Endothelial cell of umbilical vein (primary cell): Measurements from ENCODE around the gene GAA. TPM values are rescaled to one million over a fixed set of nuclear protein-coding genes. Genes with fewer than 3 reads are reported as not detected.

Source experiments
- BruUV-seq: library from RNA; stranded (reverse); fragments of 400-500 nt; replicated peaks from 2 replicates; lab custom pipeline; 2021; lab: Mats Ljungman, UMichigan
- CTCF ChIA-PET: fragments of 300-600, 350-600 bp; sonication (Branson Sonifier 250); formaldehyde crosslinking; loops from one replicate; lab custom pipeline; 2021; ENCODE audit warnings: antibody characterized with exemption, inconsistent platforms; lab: Charles Lee
- POLR2A ChIA-PET: fragments of 300-600, 350-600 bp; sonication (Branson Sonifier 250); formaldehyde crosslinking; loops from one replicate; lab custom pipeline; 2021; ENCODE audit warnings: antibody characterized with exemption, inconsistent platforms; lab: Charles Lee
- DNase-seq: peaks from one replicate; pipeline ENCODE4 v3.0.0-alpha.2; 2011; ENCODE audit warnings: low read depth, low spot score
- FAIRE-seq: peaks from 2 replicates; lab custom pipeline; 2011; peaks lifted over from hg19 to GRCh38; lab: Jason Lieb, UNC
- H2AFZ ChIP-seq: 2 replicates; pipeline ENCODE4 v1.6.0; 2012; ENCODE audit warnings: low read depth, low read length, control low read depth, inconsistent platforms
- H3K27ac ChIP-seq: 2 replicates; pipeline ENCODE4 v1.5.1; 2011; ENCODE audit warnings: low read depth, mild to moderate bottlenecking, control low read depth, low read length, moderate library complexity; ENCODE audit not compliant: insufficient read depth
- H3K27me3 ChIP-seq, 2 experiments: 2 replicates each; pipeline versions ENCODE4 v1.6.0 to v1.6.1; 2011; ENCODE audit warnings: low read length in 2 of 2, mixed read lengths in 1 of 2; ENCODE audit not compliant: control insufficient read depth in 2 of 2, insufficient read depth in 2 of 2
- H3K36me3 ChIP-seq, 2 experiments: 2 replicates in 1 of 2; 3 replicates in 1 of 2; pipeline ENCODE4 v1.5.1; 2011; ENCODE audit warnings: low read length in 2 of 2, mild to moderate bottlenecking in 1 of 2, moderate library complexity in 1 of 2; ENCODE audit not compliant: control insufficient read depth in 2 of 2, insufficient read depth in 2 of 2; ENCODE audit errors: extremely low read depth in 1 of 2
- H3K4me1 ChIP-seq: 3 replicates; pipeline ENCODE4 v1.5.1; 2011; ENCODE audit warnings: mild to moderate bottlenecking, low read length; ENCODE audit not compliant: control insufficient read depth, insufficient read depth; ENCODE audit errors: extremely low read depth
- H3K4me2 ChIP-seq: 2 replicates; pipeline ENCODE4 v1.6.1; 2011; ENCODE audit warnings: low read length, control low read depth, mixed read lengths; ENCODE audit not compliant: insufficient read depth
- H3K4me3 ChIP-seq, 3 experiments: fragments of 200-600 bp in 1 of 3; sonication (generic), shearing (Covaris generic) in 1 of 3; replicated peaks in 1 of 3; 2 replicates each; pipeline ENCODE4 v1.5.1; 2011 to 2016; ENCODE audit warnings: control low read depth in 3 of 3, low read length in 3 of 3, mild to moderate bottlenecking in 2 of 3, inconsistent platforms in 1 of 3, low read depth in 1 of 3, moderate library complexity in 1 of 3; ENCODE audit not compliant: insufficient read depth in 1 of 3
- H3K79me2 ChIP-seq: 2 replicates; pipeline ENCODE4 v1.6.0; 2012; ENCODE audit warnings: low read length, inconsistent platforms; ENCODE audit not compliant: control insufficient read depth, insufficient read depth
- H3K9ac ChIP-seq: replicated peaks from 2 replicates; pipeline ENCODE3; 2011; ENCODE audit warnings: low read length, control low read depth; ENCODE audit not compliant: insufficient read depth; ENCODE audit errors: extremely low read depth
- H3K9me1 ChIP-seq: replicated peaks from 3 replicates; pipeline ENCODE4 v1.6.0; 2011; ENCODE audit warnings: mild to moderate bottlenecking, low read length; ENCODE audit not compliant: control insufficient read depth, insufficient read depth; ENCODE audit errors: extremely low read depth
- H3K9me3 ChIP-seq: replicated peaks from 2 replicates; pipeline ENCODE4 v1.5.1; 2012; ENCODE audit warnings: low read length, inconsistent platforms; ENCODE audit not compliant: control insufficient read depth, insufficient read depth
- H4K20me1 ChIP-seq: replicated peaks from 2 replicates; pipeline ENCODE3; 2011; ENCODE audit warnings: mild to moderate bottlenecking, low read length; ENCODE audit not compliant: control insufficient read depth, insufficient read depth; ENCODE audit errors: extremely low read depth
- CTCF ChIP-seq, 2 donors: IDR thresholded peaks; 1 replicate in 1 of 2; 2 replicates in 1 of 2; pipeline ENCODE4 v1.5.1; 2011; ENCODE audit warnings: low read length in 2 of 2, mild to moderate bottlenecking in 2 of 2, moderate library complexity in 2 of 2, control low read depth in 1 of 2, inconsistent platforms in 1 of 2, low read depth in 1 of 2; ENCODE audit not compliant: insufficient read depth in 1 of 2; ENCODE audit errors: extremely low read depth in 1 of 2
- EZH2 ChIP-seq: IDR thresholded peaks from 2 replicates; pipeline ENCODE4 v1.6.1; 2012; ENCODE audit warnings: borderline replicate concordance, low read depth, mild to moderate bottlenecking, moderate library complexity, low read length, inconsistent platforms; ENCODE audit not compliant: severe bottlenecking
- FOS ChIP-seq: IDR thresholded peaks from 2 replicates; pipeline ENCODE4 v1.6.1; 2011; ENCODE audit warnings: mild to moderate bottlenecking, low read length, moderate library complexity, borderline replicate concordance; ENCODE audit not compliant: insufficient read depth
- GATA2 ChIP-seq: IDR thresholded peaks from 2 replicates; pipeline ENCODE4 v1.7.0; 2011; ENCODE audit warnings: low read depth, mild to moderate bottlenecking, moderate library complexity, mixed read lengths, low read length; ENCODE audit not compliant: insufficient read length, insufficient read depth
- JUN ChIP-seq: IDR thresholded peaks from 2 replicates; pipeline ENCODE4 v1.6.1; 2011; ENCODE audit warnings: borderline replicate concordance, low read depth; ENCODE audit not compliant: insufficient read length, insufficient read depth
- MAX ChIP-seq: IDR thresholded peaks from 2 replicates; pipeline ENCODE4 v1.6.1; 2011; ENCODE audit not compliant: insufficient read depth, insufficient read length
- MYC ChIP-seq: IDR thresholded peaks from one replicate; pipeline ENCODE4 v1.6.1; 2011; ENCODE audit warnings: mild to moderate bottlenecking, low read depth, low read length
- POLR2A ChIP-seq: IDR thresholded peaks from 2 replicates; pipeline ENCODE4 v1.6.1; 2012; ENCODE audit warnings: low read depth, mild to moderate bottlenecking, control low read depth, low read length
- POLR2AphosphoS5 ChIP-seq: IDR thresholded peaks from 2 replicates; pipeline ENCODE4 v1.6.1; 2012; ENCODE audit warnings: low read depth, mild to moderate bottlenecking, control low read depth, low read length, moderate library complexity; ENCODE audit not compliant: insufficient read depth
- dilution Hi-C: fragments of 300-500 bp; cut with MboI; formaldehyde crosslinking; loops from one replicate; pipeline ENCODE4 v1.15.0; 2019; ENCODE audit warnings: low sequenced_read_pairs; ENCODE audit not compliant: extremely low pct_ligation_motif_present
- intact Hi-C: fragments of 100-400 bp; cut with micrococcal nuclease; formaldehyde crosslinking; loops from one replicate; pipeline ENCODE4 v1.10.0; 2022
- polyA plus RNA-seq, 4 experiments: library from polyadenylated mRNA; depleted of rRNA in 3 of 4; stranded (reverse) in 3 of 4; unstranded in 1 of 4; fragments of >200 nt; gene quantifications; 2 replicates each; pipeline versions ENCODE4 v1.2.1 to v1.2.3, GENCODE V29; 2011 to 2012; ENCODE audit warnings: missing spikeins in 1 of 4
- total RNA-seq: library from RNA; stranded (reverse); gene quantifications from 2 replicates; pipeline ENCODE4 v1.2.3, GENCODE V29; 2021

The GAA gene
- total and polyA plus RNA-seq, 2 donors (not counting 3 experiments of a cell fraction or from before 2014, with no cell fraction given): 26.3 to 49.7 TPM

DNA sequence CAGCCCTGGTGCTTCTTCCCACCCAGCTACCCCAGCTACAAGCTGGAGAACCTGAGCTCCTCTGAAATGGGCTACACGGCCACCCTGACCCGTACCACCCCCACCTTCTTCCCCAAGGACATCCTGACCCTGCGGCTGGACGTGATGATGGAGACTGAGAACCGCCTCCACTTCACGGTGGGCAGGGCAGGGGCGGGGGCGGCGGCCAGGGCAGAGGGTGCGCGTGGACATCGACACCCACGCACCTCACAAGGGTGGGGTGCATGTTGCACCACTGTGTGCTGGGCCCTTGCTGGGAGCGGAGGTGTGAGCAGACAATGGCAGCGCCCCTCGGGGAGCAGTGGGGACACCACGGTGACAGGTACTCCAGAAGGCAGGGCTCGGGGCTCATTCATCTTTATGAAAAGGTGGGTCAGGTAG is 3.6 kb downstream of the GAA start:
- Histone ChIP-seq H3K4me2 (no peak overlapping the region), H3K27ac (no peak overlapping the region), H3K9me1 (no peaks in the 10 kb centered on the region), H3K4me3 (no peak overlapping the region), H3K36me3 (no peaks in the 10 kb centered on the region), H4K20me1 (no peaks in the 10 kb centered on the region), H3K9ac (no peak overlapping the region), H3K4me1 (peaks cover 10% of the 10 kb centered on the region), H3K27me3 (no peaks in the 10 kb centered on the region), H3K9me3 (no peaks in the 10 kb centered on the region), H3K79me2 (no peaks in the 10 kb centered on the region), H2AFZ (no peak overlapping the region)
- FAIRE-seq: no peak
- no peak for DNase-seq
- ChIA-PET CTCF (interaction anchor here (1.4 kb wide), 1 partner anchor 19 kb away, joined by 6 read pairs; no protein-coding TSS in a partner anchor), POLR2A (no interaction called here)
- no peak for TF ChIP-seq MYC
- TF ChIP-seq JUN: no peak
- TF ChIP-seq GATA2: no peak
- TF ChIP-seq FOS: no peak
- TF ChIP-seq POLR2A: no peak
- no TSS peak for BruUV-seq
- intact Hi-C loops (loop anchor here (10.0 kb wide), 1 partner anchor 260 kb away; no protein-coding TSS in a partner anchor), dilution Hi-C loops (no loop called here)

DNA sequence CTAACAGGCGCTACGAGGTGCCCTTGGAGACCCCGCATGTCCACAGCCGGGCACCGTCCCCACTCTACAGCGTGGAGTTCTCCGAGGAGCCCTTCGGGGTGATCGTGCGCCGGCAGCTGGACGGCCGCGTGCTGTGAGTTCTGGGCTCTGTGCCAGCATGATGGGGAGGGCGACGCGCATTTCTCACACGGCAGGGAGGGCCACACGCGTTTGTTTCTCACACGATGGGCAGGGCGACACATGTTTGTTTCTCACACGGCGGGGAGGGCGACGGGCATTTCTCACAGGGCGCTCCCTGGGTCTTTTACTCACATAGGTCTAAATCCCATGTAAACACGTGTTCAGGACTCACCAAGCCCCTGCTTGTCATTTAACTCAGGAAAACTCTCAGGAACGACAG is 4.4 kb downstream of the GAA start:
- dilution Hi-C loops: no loop called here
- no peak overlapping the region for H3K27ac ChIP-seq
- no peaks in the 10 kb centered on the region for H3K27me3 ChIP-seq
- intact Hi-C loops: loop anchor here (10.0 kb wide), 1 partner anchor 259 kb away; no protein-coding TSS in a partner anchor
- no peaks in the 10 kb centered on the region for H3K9me3 ChIP-seq
- no peaks in the 10 kb centered on the region for H3K9me1 ChIP-seq
- H3K36me3 ChIP-seq: no peaks in the 10 kb centered on the region
- DNase-seq (no peak), FAIRE-seq (no peak)
- peaks cover 8% of the 10 kb centered on the region for H3K4me1 ChIP-seq
- no peaks in the 10 kb centered on the region for H4K20me1 ChIP-seq
- H3K4me2 ChIP-seq: no peak overlapping the region
- no TSS peak for BruUV-seq
- TF ChIP-seq POLR2AphosphoS5 (no peak), FOS (no peak), JUN (no peak), MAX (no peak), MYC (no peak), EZH2 (no peak), POLR2A (no peak), GATA2 (no peak), CTCF (IDR thresholded peaks at IDR 0.05; ENCODE audit: extremely low read depth in 1 of 2, insufficient read depth in 1 of 2, low read depth in 1 of 2, low read length in 2 of 2) (no peak)
- ChIA-PET CTCF (no interaction called here), POLR2A (no interaction called here)
- H3K79me2 ChIP-seq: no peaks in the 10 kb centered on the region
- H2AFZ ChIP-seq: no peak overlapping the region
- H3K9ac ChIP-seq: no peak overlapping the region
- no peak overlapping the region for H3K4me3 ChIP-seq
